GM12872 (cell line): ENCODE measurements around the gene LRRC72.

Source experiments
- TF ChIP-seq, protein P1 (sequence below): IDR thresholded peaks from 3 replicates; pipeline ENCODE4 v1.5.1; 2011; ENCODE audit warnings: low read depth, mild to moderate bottlenecking, low read length, moderate library complexity; ENCODE audit not compliant: insufficient read depth

Gene LRRC72

DNA sequence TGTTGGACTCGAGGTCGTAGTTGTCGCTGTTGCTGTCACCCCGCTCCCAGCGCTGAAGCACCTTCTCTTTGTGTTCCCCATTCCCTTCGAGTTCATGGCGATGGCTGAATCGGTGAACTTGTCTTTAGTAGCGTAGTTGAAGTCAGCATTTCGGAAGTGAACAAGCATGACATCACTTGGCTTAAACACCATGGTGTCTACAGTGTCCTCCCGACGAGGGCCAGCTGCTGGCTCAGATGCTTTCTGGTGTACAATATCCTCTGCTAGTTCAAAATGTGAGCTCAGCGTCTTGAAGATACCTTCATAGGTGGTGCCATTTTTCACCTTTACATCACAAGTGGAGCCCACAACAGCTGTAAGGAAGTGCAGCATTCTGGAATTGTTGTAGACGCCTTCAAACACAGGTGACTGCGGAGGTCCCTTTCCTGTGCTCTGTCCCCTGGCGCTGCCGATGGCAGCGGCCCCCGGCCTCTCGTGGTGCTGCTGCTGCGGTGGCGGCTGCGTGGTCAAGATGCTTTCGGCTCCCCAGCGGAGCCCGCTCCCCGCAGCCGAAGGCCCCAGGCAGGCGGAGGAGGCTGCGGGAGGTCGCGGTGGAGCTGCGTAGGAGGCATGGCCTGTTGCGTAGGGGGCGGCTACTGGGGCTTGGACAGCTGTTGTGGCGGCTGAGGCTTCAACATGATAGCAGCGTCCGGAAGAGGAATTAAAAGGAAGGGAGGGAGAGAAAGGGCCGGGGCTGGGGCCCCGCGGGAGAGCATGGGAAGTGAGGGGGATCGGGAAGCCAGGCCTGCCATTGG lies 59.7 kb downstream of the LRRC72 start:
- TF ChIP-seq, protein P1, sequence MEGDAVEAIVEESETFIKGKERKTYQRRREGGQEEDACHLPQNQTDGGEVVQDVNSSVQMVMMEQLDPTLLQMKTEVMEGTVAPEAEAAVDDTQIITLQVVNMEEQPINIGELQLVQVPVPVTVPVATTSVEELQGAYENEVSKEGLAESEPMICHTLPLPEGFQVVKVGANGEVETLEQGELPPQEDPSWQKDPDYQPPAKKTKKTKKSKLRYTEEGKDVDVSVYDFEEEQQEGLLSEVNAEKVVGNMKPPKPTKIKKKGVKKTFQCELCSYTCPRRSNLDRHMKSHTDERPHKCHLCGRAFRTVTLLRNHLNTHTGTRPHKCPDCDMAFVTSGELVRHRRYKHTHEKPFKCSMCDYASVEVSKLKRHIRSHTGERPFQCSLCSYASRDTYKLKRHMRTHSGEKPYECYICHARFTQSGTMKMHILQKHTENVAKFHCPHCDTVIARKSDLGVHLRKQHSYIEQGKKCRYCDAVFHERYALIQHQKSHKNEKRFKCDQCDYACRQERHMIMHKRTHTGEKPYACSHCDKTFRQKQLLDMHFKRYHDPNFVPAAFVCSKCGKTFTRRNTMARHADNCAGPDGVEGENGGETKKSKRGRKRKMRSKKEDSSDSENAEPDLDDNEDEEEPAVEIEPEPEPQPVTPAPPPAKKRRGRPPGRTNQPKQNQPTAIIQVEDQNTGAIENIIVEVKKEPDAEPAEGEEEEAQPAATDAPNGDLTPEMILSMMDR, result no peak

DNA sequence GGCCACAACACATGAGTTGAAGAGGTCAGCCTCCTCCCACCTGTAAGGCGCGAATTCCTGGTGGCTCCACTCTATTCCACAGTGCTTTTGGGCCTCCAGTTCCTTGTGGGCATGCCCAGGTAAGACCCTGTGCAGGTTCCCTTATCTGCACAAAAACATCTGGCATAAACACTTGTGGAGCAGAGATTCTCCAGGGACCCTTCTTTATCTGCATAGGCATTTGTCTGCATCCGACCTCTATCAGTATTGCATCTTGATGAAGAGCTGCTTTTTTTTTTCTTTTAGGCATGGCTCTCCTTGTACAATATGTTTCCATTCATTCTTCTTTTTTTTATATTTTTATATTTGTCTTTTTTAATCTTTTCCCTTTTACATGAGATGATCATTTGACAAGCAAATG lies 60.5 kb downstream of the LRRC72 start:
- TF ChIP-seq, protein P1, result no peak

DNA sequence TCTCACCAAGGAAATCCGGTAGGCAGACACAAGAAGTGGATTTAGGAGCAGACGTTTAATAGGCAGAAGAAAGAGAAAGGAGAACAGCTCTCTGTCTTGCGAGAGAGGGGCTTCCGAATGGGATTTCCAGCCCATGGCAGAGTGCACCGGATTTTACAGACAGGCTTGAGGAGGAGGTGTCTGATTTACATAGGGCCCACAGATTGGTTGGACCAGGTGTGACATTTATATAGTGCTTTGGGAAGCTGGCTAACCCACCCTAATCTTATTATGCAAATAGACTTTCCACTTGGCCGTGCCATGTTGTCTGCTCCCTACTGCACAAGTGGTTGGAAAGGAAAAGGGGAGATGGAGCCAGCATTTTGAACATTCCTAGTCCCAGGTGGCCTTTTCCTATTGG lies 61.2 kb downstream of the LRRC72 start:
- TF ChIP-seq, protein P1, result no peak

DNA sequence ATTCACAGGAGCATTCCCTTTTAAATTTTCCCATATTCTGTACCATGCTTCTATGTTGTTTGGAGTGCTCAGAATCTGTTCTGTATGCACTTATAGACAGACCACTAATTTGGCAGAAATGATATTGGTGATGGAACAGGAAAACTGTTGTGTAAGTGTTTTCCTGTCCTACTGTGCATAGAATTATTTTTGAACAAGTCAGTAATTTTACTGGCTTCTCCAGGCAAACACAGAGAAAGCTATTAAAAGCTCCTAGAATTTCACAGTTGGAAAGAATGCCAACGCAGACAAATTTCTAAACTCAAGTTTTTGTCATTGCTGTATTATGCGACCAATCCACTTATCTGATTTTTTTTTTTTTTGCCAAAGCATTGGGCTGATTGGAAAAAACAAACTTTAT lies 63.3 kb downstream of the LRRC72 start:
- TF ChIP-seq, protein P1, result no peak

DNA sequence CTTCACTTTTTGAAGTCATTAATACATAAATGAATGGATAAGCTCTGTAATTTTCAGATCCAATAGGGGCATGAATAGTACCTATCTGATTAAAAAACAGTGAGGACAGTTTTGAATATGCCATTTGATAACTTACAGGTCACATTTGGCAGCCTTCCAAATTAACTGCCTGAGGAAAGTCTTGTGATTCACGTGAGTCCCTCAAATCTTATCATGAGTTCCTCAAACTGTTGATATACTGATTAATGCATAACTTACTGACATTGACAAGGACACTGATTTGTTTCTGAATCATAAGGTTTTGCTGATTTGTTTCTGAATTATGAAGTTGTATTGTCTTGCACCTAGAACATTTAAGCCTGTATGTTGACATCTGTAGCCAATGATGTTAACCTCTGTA lies 63.8 kb downstream of the LRRC72 start:
- TF ChIP-seq, protein P1, result no peak

DNA sequence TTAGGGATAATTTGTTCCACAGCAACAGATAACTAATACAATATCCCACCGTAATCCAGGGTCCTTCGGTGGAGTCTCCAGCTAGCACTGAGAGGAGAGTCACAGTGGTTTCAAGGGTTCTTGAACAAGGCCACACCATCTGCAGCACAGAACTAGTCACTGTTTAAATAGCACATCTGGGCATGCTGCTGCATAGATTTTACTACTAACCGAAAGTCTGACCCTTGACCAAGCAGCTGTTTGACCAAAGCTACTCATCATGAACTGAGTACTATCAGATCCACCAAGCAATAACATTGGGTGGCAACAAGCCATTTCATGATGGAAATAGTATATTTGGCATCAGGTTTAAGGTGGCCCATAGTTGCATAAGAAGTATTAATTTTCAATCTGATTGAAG lies 65.8 kb downstream of the LRRC72 start:
- TF ChIP-seq, protein P1, result no peak

DNA sequence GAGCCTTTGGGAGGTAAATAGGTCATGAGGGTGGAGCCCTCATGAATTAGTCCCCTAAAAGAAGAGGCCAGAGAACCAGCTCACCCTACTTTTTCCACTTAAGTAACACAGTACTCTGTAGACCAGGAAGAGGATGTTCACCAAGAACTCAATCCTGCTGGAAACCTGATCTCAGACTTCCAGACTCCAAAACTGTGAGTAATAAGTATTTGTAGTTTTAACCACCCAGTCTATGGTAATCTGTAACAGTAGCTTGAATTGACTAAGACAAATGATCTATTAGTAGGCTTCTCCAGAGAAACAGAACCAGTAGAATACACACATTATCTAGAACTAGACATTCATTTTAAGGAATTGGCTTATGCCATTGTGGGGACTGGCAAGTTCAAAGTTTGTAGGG lies 67.4 kb downstream of the LRRC72 start:
- TF ChIP-seq, protein P1, result no peak
